KOPT-K1 (cell line): ENCODE measurements around the gene ELOVL3.

Experiments
- H3K27ac ChIP-seq: fragments of 200-600 bp; sonication (generic); 2 replicates; pipeline ENCODE4 v1.5.1; 2016; ENCODE audit warnings: antibody characterized with exemption, mild to moderate bottlenecking, low read depth, low read length; ENCODE audit not compliant: poor library complexity, severe bottlenecking
- H3K36me3 ChIP-seq: fragments of 200-600 bp; sonication (generic); 2 replicates; pipeline ENCODE4 v1.5.1; 2017; ENCODE audit warnings: antibody characterized with exemption, mild to moderate bottlenecking, low read length, moderate library complexity; ENCODE audit not compliant: insufficient read depth
- H3K9me3 ChIP-seq: fragments of 200-600 bp; sonication (generic); 2 replicates; pipeline ENCODE4 v1.5.1; 2017; ENCODE audit warnings: antibody characterized with exemption, low read length, mild to moderate bottlenecking; ENCODE audit not compliant: insufficient read depth, poor library complexity, severe bottlenecking

ELOVL3 gene

DNA sequence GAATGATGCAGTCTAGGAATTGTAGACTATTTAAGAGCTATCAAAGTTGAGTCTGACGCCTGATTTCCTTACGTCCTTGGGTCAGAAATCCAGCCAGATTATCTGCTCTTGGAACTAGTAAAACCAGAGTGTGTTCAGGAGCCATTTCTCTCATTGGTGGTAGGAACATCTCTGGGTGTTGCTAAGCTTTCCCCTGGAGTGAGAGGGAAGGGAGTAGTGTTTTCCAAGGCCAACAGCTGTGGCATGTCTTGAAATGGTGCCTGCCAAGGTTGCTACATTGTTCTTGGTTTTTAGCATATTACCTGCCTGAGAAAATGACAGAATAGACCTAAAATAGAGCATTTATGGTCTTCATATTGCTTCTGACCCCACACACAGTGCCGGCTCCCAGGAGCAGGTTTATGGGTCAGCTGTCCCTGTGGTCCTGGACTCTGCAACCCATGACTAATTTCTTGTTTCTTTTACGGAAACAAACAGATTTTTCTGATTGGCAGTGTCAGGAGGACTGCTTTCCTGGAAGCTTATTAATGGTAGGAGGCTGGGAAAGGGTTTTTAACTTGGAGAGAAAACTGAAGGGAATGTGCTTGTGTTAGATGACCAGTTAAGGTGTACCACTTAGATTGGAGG, 36.8 kb downstream of the ELOVL3 start:
- H3K9me3 ChIP-seq: no peaks in the 10 kb centered on the region
- H3K27ac ChIP-seq: no peak overlapping the region
- peaks cover 97% of the 10 kb centered on the region for H3K36me3 ChIP-seq

DNA sequence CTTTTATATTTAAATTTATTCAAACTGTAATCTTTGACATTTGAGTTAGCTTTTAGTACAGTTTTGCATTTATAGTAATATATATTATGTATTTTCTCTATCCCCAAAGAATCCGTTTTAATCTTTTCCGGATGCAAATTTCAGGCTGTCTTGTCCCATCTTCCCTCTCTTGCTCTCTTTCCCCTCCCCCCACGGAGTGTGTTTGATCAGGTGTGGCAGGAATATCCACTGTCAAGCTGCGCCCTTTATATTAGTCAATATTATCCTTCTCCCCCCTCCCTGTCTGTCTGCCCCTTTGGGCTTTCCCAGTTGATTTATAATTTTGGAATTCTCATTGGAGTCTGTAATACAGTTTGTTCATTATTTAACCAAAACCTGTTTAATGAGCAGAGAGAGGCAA, 38.3 kb downstream of the ELOVL3 start:
- Histone ChIP-seq H3K27ac (no peak overlapping the region), H3K36me3 (peaks cover 90% of the 10 kb centered on the region)

DNA sequence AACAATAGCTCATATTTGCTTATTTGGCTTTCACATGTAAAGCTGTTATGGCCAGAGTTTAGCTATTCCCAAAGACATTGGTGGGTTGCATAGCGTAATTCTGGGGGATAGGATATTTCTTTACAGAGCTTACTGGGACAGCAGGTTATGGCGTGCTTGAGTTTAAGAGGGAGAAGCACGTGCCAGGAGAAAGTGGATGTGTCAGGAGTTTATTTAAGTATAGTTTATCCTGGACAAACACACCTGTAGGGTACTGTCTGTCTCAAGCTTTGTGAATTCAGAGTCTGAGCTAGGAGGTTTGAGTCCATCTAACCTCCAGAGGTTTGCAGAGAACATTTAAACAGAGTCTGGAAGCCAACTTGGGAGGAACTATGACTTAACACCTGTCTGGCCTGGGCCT, 40.6 kb downstream of the ELOVL3 start:
- H3K27ac ChIP-seq: no peak overlapping the region
- peaks cover 77% of the 10 kb centered on the region for H3K36me3 ChIP-seq
- no peaks in the 10 kb centered on the region for H3K9me3 ChIP-seq

More for the DNA sequence above, 38.3 kb downstream of the ELOVL3 start:
- no peaks in the 10 kb centered on the region for H3K9me3 ChIP-seq

DNA sequence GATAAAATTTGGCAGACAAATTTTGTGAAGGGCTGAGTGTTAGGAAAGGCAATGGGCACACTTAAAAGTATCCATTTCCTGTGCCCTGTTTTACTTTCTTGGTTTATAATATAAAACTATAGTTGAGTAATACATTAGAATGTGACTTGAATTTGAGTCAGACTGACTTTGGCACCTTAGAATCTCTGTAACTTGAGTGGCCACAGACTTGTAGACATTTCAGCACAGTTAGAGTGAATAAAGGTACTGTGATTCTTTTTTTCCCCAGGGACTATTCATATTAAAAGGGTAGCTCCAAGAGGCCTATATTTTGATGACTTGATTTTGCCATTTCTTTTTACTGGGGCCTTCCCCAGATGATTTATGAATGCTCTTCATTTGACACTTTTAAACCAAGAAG, 41.6 kb downstream of the ELOVL3 start:
- H3K27ac ChIP-seq: no peak overlapping the region
- peaks cover 77% of the 10 kb centered on the region for H3K36me3 ChIP-seq
- H3K9me3 ChIP-seq: no peaks in the 10 kb centered on the region

DNA sequence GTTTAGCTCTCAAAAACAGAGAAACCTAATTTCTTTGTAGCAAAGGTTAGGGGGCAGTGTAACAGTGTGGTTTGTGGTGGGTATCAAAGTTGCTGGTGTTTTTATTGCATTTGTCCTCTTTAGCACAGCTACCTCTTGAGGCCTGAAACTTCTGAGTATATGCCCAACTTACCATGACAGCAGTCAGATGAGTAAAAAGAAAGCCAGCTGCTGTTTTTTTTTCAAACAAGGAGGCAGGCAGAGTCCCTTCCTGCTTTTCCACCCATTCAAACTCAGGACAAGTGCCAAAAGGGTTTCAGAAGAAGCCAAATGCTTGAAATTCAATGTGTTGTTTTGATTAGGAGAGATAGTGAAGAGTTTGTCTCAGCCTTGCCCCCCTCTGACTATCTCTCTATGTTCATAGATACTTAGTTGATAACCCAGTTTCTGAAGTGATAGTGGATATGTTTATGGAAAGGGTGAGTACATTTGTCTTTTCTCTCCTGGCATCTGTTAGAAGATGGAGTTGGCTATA, 42.3 kb downstream of the ELOVL3 start:
- peaks cover 70% of the 10 kb centered on the region for H3K36me3 ChIP-seq
- H3K27ac ChIP-seq: no peak overlapping the region
- no peaks in the 10 kb centered on the region for H3K9me3 ChIP-seq

DNA sequence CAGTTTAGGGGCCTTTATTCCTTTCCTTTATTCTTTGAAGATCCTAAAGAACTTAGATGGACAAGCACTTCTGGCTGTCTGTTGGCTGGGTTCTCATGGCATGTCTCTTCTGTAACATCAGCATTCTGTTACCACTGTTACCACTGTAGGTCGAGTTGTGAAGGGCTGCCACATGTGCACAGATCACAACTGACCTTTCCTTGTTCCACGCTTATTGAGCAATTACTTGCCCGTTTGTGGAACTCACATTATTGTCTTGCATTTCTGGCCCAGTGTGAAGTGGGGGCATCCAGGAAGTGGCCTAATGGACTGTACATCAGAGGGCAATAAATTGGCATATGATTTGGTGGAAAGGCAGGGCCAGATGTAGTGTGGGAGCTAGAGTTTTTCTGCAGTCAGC, 42.9 kb downstream of the ELOVL3 start:
- Histone ChIP-seq H3K9me3 (no peaks in the 10 kb centered on the region), H3K36me3 (peaks cover 65% of the 10 kb centered on the region), H3K27ac (no peak overlapping the region)

DNA sequence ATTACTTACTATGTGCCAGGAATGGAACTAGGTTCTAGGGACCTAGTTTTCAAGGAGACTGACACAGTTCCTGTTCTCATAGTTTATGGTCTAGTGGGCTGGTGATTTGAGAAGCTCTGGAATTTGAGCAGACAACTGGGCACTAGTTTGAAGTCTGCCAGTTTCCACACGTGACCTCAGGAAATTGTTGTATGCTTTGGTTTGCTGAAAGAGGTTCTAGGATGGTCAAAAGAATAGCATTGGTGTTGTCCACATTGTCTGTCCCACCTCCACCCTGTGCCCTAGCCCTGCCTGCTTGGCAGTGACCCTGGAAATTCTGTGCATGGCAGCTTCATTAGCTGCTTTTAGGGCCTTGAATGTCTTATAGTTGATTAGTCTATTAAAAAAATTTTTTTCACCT, 48.0 kb downstream of the ELOVL3 start:
- Histone ChIP-seq H3K36me3 (peaks cover 25% of the 10 kb centered on the region), H3K27ac (no peak overlapping the region), H3K9me3 (no peaks in the 10 kb centered on the region)

DNA sequence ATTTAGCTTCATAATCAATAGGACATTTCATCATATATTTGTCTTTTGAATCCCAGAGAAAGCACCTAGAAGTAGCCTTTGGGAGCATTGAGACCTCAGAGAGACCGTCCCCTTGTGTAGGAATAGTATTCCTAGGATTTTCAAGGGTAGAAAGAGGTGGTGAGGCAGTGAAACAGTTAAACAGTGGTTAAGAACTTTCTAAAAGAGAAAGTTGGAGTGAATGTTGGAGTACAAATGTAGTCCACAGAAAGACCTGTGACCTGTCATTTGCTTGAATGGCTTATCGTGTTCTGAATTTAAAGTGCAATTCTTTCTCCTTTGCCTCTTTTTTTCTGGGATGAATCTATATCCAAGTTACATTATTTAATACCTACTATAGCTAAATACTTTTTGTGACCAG, 49.2 kb downstream of the ELOVL3 start:
- Histone ChIP-seq H3K36me3 (0 out of 2 replicates have a peak, but pooled peaks cover 16% of the 10 kb centered on the region), H3K27ac (no peak overlapping the region), H3K9me3 (no peaks in the 10 kb centered on the region)

DNA sequence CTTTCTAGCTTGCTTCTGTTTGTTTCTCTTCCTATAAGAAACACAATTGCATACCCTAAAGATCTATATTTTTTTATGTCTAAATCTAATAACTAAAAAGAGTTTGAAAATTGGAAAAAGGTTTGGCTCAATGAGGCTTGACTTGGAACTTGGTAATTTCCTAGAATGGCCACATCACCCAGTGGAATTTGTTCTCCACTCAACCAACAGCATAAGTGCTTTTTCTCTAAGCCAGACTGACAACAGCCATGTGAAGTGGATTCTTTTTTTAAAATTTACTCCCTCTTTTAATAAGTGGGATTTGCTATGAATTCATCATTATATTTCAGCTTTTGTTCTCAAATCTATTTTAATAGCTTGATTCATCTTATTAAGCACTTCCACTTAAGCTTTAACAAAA, 53.0 kb downstream of the ELOVL3 start:
- H3K36me3 ChIP-seq: peaks cover 12% of the 10 kb centered on the region; the same call in 1 of the 2 replicates
- no peak overlapping the region for H3K27ac ChIP-seq
- no peaks in the 10 kb centered on the region for H3K9me3 ChIP-seq
